GM12801 (cell line): ENCODE results near the gene VGLL3.

Experiments
- CTCF ChIP-seq: IDR thresholded peaks from one replicate; pipeline ENCODE4 v1.5.1; 2011; ENCODE audit warnings: control low read depth; ENCODE audit not compliant: insufficient read length; ENCODE audit errors: extremely low read depth

VGLL3 gene

GRCh38 chr3:86990734-86991481 is at the start of gene VGLL3:
Gene VGLL3, minus strand, starts transcription at chr3:86991149. Its CDS starts 406 bp downstream, at chr3:86990743.
- no peak for TF ChIP-seq CTCF

- no peak for TF ChIP-seq CTCF
These were observed 46.7 kb upstream of the VGLL3 start for GRCh38 chr3:87037652-87038051.

- no peak for TF ChIP-seq CTCF
These were observed 45.7 kb upstream of the VGLL3 start for GRCh38 chr3:87036671-87037070.

- TF ChIP-seq CTCF: no peak
These were observed 44.4 kb upstream of the VGLL3 start for GRCh38 chr3:87035339-87035738.

GRCh38 chr3:87033205-87033604 is 42.3 kb upstream of the VGLL3 start:
- TF ChIP-seq CTCF: no peak

GRCh38 chr3:87025661-87026645 is 35.0 kb upstream of the VGLL3 start:
- no peak for TF ChIP-seq CTCF

- no peak for TF ChIP-seq CTCF
These were observed 18.3 kb upstream of the VGLL3 start for GRCh38 chr3:87009271-87009670.
